ENCODE data around the gene HLX. TPM values are rescaled to one million over a fixed set of nuclear protein-coding genes. Genes with fewer than 3 reads are reported as not detected.

The HLX gene
- total RNA-seq, 1 experiment from 2014 or later: not detected

GRCh38 chr1:220925707-220926106, 46.5 kb downstream of the HLX start:
- Histone ChIP-seq H3K27ac (ENCODE audit: low read depth, low read length, poor library complexity, severe bottlenecking) (no peak overlapping the region), H3K4me1 (ENCODE audit: insufficient read depth, low read length, poor library complexity, severe bottlenecking) (no peaks in the 10 kb centered on the region), H3K9me3 (ENCODE audit: low read depth, low read length, poor library complexity, severe bottlenecking) (no peaks in the 10 kb centered on the region), H3K36me3 (ENCODE audit: insufficient read depth, low read length, poor library complexity, severe bottlenecking) (no peaks in the 10 kb centered on the region), H3K4me3 (ENCODE audit: low read depth, low read length, poor library complexity, severe bottlenecking) (no peak overlapping the region), H3K27me3 (replicated peaks; ENCODE audit: insufficient read depth, low read depth, low read length, poor library complexity) (no peaks in the 10 kb centered on the region)
- BruUV-seq (replicated peaks): no TSS peak
- intact Hi-C loops (cut with micrococcal nuclease; ENCODE audit: unreplicated experiment): no loop called here
- TF ChIP-seq CTCF (conservative IDR thresholded peaks at IDR 0.05; ENCODE audit: low read depth, low read length) (no peak), EZH2 (IDR thresholded peaks at IDR 0.05; ENCODE audit: borderline replicate concordance, low read depth, low read length, poor library complexity, severe bottlenecking) (no peak)
- DNase-seq (ENCODE audit: low spot score): no peak
- CTCF ChIA-PET: no interaction called here
- POLR2A ChIA-PET (ENCODE audit: low non-redundant PET): no interaction called here

GRCh38 chr1:220926146-220926545, 46.9 kb downstream of the HLX start:
- Histone ChIP-seq H3K4me1 (ENCODE audit: insufficient read depth, low read length, poor library complexity, severe bottlenecking) (no peaks in the 10 kb centered on the region), H3K27ac (ENCODE audit: low read depth, low read length, poor library complexity, severe bottlenecking) (no peak overlapping the region), H3K36me3 (ENCODE audit: insufficient read depth, low read length, poor library complexity, severe bottlenecking) (no peaks in the 10 kb centered on the region), H3K27me3 (replicated peaks; ENCODE audit: insufficient read depth, low read depth, low read length, poor library complexity) (no peaks in the 10 kb centered on the region), H3K4me3 (ENCODE audit: low read depth, low read length, poor library complexity, severe bottlenecking) (no peak overlapping the region), H3K9me3 (ENCODE audit: low read depth, low read length, poor library complexity, severe bottlenecking) (no peaks in the 10 kb centered on the region)
- DNase-seq (ENCODE audit: low spot score): no peak
- ChIA-PET CTCF (no interaction called here), POLR2A (ENCODE audit: low non-redundant PET) (no interaction called here)
- no TSS peak for BruUV-seq (replicated peaks)
- TF ChIP-seq CTCF (conservative IDR thresholded peaks at IDR 0.05; ENCODE audit: low read depth, low read length): no peak
- no peak for TF ChIP-seq EZH2 (IDR thresholded peaks at IDR 0.05; ENCODE audit: borderline replicate concordance, low read depth, low read length, poor library complexity, severe bottlenecking)
- intact Hi-C loops (cut with micrococcal nuclease; ENCODE audit: unreplicated experiment): no loop called here

GRCh38 chr1:220927442-220927841, 48.2 kb downstream of the HLX start:
- Histone ChIP-seq H3K27ac (ENCODE audit: low read depth, low read length, poor library complexity, severe bottlenecking) (no peak overlapping the region), H3K9me3 (ENCODE audit: low read depth, low read length, poor library complexity, severe bottlenecking) (no peaks in the 10 kb centered on the region), H3K4me1 (ENCODE audit: insufficient read depth, low read length, poor library complexity, severe bottlenecking) (no peaks in the 10 kb centered on the region), H3K36me3 (ENCODE audit: insufficient read depth, low read length, poor library complexity, severe bottlenecking) (no peaks in the 10 kb centered on the region), H3K4me3 (ENCODE audit: low read depth, low read length, poor library complexity, severe bottlenecking) (no peak overlapping the region), H3K27me3 (replicated peaks; ENCODE audit: insufficient read depth, low read depth, low read length, poor library complexity) (no peaks in the 10 kb centered on the region)
- BruUV-seq (replicated peaks): no TSS peak
- no peak for DNase-seq (ENCODE audit: low spot score)
- POLR2A ChIA-PET (ENCODE audit: low non-redundant PET): no interaction called here
- CTCF ChIA-PET: no interaction called here
- TF ChIP-seq CTCF (conservative IDR thresholded peaks at IDR 0.05; ENCODE audit: low read depth, low read length) (no peak), EZH2 (IDR thresholded peaks at IDR 0.05; ENCODE audit: borderline replicate concordance, low read depth, low read length, poor library complexity, severe bottlenecking) (no peak)
- intact Hi-C loops (cut with micrococcal nuclease; ENCODE audit: unreplicated experiment): no loop called here
